RWPE2 (cell line): ENCODE results near the gene RNF212.

Source experiments
- ATAC-seq: fragments of 200-7000 bp; cut with Tn5 transposase; 3 replicates; pipeline ENCODE4 v1.9.1; 2021; ENCODE audit warnings: low read depth
- DNase-seq: peaks from one replicate; pipeline ENCODE4 v3.0.0-alpha.2; 2020; ENCODE audit warnings: low spot score
- H3K27ac ChIP-seq: fragments of 450-650 bp; 2 replicates; pipeline ENCODE4 v1.5.1; 2017; ENCODE audit warnings: mild to moderate bottlenecking; ENCODE audit not compliant: poor library complexity, severe bottlenecking
- H3K27me3 ChIP-seq: fragments of 250-450 bp; sonication (Bioruptor Pico); 2 replicates; pipeline ENCODE4 v1.5.1; 2021; ENCODE audit warnings: mild to moderate bottlenecking, moderate library complexity; ENCODE audit not compliant: insufficient read depth, poor library complexity, severe bottlenecking
- H3K36me3 ChIP-seq: fragments of 250-450 bp; sonication (Bioruptor Pico); 2 replicates; pipeline ENCODE4 v1.5.1; 2020; ENCODE audit warnings: low read depth, mild to moderate bottlenecking, moderate library complexity
- H3K4me1 ChIP-seq: fragments of 250-450 bp; sonication (Bioruptor Pico); 2 replicates; pipeline ENCODE4 v1.5.1; 2021; ENCODE audit warnings: mild to moderate bottlenecking, moderate library complexity; ENCODE audit not compliant: insufficient read depth, poor library complexity, severe bottlenecking
- H3K4me3 ChIP-seq: fragments of 250-450 bp; sonication (Bioruptor Pico); 2 replicates; pipeline ENCODE4 v1.5.1; 2021; ENCODE audit warnings: mild to moderate bottlenecking, moderate library complexity; ENCODE audit not compliant: severe bottlenecking
- H3K9me3 ChIP-seq: fragments of 250-450 bp; sonication (Bioruptor Pico); 2 replicates; pipeline ENCODE4 v1.5.1; 2021; ENCODE audit warnings: mild to moderate bottlenecking, moderate library complexity; ENCODE audit not compliant: severe bottlenecking
- CTCF ChIP-seq: fragments of 450-650 bp; IDR thresholded peaks from one replicate; pipeline ENCODE4 v1.5.1; 2017; ENCODE audit warnings: mild to moderate bottlenecking, moderate library complexity; ENCODE audit not compliant: poor library complexity, severe bottlenecking

The RNF212 gene

GRCh38 chr4:1092026-1092982 is 21.1 kb downstream of the RNF212 start:
- no peak for ATAC-seq
- Histone ChIP-seq H3K4me3 (no peak overlapping the region), H3K27ac (no peak overlapping the region), H3K27me3 (no peaks in the 10 kb centered on the region), H3K9me3 (no peaks in the 10 kb centered on the region), H3K36me3 (no peaks in the 10 kb centered on the region), H3K4me1 (no peaks in the 10 kb centered on the region)
- no peak for TF ChIP-seq CTCF
- DNase-seq, result no peak

GRCh38 chr4:1091561-1091995 is 21.8 kb downstream of the RNF212 start:
- H3K4me1 ChIP-seq, result no peaks in the 10 kb centered on the region
- ATAC-seq, result no peak
- no peaks in the 10 kb centered on the region for H3K36me3 ChIP-seq
- no peak for DNase-seq
- H3K27ac ChIP-seq, result no peak overlapping the region
- no peak for TF ChIP-seq CTCF
- H3K9me3 ChIP-seq, result no peaks in the 10 kb centered on the region
- H3K4me3 ChIP-seq, result no peak overlapping the region
- H3K27me3 ChIP-seq, result no peaks in the 10 kb centered on the region

- DNase-seq (no peak), ATAC-seq (no peak)
- Histone ChIP-seq H3K4me1 (no peaks in the 10 kb centered on the region), H3K36me3 (no peaks in the 10 kb centered on the region), H3K27ac (no peak overlapping the region), H3K27me3 (no peaks in the 10 kb centered on the region), H3K9me3 (no peaks in the 10 kb centered on the region), H3K4me3 (no peak overlapping the region)
- no peak for TF ChIP-seq CTCF
Measured at GRCh38 chr4:1090465-1091440, 22.6 kb downstream of the RNF212 start.

- DNase-seq (no peak), ATAC-seq (no peak)
- Histone ChIP-seq H3K4me1 (no peaks in the 10 kb centered on the region), H3K27ac (no peak overlapping the region), H3K27me3 (no peaks in the 10 kb centered on the region), H3K36me3 (no peaks in the 10 kb centered on the region), H3K4me3 (no peak overlapping the region), H3K9me3 (no peaks in the 10 kb centered on the region)
- no peak for TF ChIP-seq CTCF
Measured at GRCh38 chr4:1090036-1090435, 23.3 kb downstream of the RNF212 start.
